ENCODE results near the gene LHPP.

DNA sequence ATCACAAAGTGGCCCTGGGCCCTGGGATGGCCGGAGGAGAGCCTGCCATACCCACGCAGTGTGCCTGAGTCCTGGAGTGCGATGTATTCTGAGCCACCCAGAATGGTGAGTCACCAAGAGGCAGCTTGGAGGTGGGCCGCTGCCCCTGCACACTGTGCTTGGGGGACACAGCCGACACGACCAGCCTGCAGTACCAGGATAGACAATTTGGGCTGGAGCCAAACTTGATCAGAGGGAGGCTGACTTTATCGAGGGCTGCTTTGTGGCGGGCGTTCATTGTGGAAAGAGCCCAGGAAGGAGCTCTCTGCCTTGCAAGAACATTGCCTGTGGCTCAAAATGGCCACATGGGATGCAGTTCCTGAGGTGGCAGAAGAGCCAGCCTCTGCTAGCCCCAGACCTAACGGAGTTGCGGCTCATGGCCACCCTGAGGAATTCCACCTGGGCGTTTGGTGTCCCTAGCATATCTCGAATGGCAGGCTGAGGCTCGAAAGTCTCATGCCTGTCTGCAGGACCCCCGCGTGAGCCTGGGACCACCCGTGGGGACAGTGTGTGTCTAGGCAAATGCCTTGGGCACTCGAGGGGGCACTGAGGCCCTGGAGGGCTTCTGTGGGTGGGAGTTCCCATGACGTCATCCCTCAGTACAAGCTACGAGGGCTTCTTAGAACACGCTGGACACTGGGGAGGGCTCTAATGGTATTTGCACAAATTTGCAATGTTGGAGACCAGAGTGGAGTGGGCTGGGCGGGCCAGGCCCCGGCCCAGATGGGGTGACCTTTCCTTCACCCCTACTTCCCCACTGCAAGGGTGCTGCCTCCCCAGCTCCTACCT lies 79.7 kb downstream of the LHPP start:
- TF ChIP-seq, protein P1, sequence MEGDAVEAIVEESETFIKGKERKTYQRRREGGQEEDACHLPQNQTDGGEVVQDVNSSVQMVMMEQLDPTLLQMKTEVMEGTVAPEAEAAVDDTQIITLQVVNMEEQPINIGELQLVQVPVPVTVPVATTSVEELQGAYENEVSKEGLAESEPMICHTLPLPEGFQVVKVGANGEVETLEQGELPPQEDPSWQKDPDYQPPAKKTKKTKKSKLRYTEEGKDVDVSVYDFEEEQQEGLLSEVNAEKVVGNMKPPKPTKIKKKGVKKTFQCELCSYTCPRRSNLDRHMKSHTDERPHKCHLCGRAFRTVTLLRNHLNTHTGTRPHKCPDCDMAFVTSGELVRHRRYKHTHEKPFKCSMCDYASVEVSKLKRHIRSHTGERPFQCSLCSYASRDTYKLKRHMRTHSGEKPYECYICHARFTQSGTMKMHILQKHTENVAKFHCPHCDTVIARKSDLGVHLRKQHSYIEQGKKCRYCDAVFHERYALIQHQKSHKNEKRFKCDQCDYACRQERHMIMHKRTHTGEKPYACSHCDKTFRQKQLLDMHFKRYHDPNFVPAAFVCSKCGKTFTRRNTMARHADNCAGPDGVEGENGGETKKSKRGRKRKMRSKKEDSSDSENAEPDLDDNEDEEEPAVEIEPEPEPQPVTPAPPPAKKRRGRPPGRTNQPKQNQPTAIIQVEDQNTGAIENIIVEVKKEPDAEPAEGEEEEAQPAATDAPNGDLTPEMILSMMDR (IDR thresholded peaks at IDR 0.05): no peak
- no peak for TF ChIP-seq POLR2A (IDR thresholded peaks at IDR 0.05)
